Coronary artery (tissue), 2 donors: ENCODE results near the gene EVI2A.
"Not testable (repeated sequence)": the region's sequence is repeated elsewhere in the genome, so short reads cannot be mapped to it uniquely, and the experiment has no call there.

Experiments
- DNase-seq: peaks from one replicate; pipeline ENCODE4 v3.0.0-alpha.2; 2017; ENCODE audit warnings: low spot score
- H3K27ac ChIP-seq, 2 donors: fragments of 200-600 bp; sonication (generic); one replicate each; pipeline ENCODE4 v1.5.1; 2016 to 2019
- H3K4me3 ChIP-seq: fragments of 200-600 bp; sonication (generic); 2 replicates; pipeline ENCODE4 v1.5.1; 2016; ENCODE audit warnings: mild to moderate bottlenecking, moderate library complexity
- TF ChIP-seq, protein P1 (sequence below): fragments of 200-600 bp; sonication (generic); IDR thresholded peaks from one replicate; pipeline ENCODE4 v1.5.1; 2019; ENCODE audit warnings: antibody characterized with exemption

Gene EVI2A

DNA sequence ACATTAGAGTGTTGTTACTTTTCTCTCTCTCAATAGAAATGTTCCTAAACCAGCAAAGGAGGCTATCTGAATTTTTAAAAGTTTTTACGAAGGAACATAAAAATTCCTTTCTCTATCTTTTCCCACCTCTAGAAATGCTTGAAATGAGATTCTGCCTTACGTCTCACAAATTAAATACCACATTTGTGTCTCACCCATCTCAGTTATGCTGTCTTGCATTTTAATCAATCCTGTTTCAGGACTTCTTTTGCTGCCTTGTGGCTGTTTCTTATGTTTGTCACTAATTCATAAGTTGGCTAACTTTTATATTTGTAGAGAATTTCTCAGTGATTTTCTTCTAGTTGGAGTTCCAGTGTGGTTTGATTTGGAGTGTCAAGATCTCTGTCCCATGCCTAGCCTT, 27.8 kb downstream of the EVI2A start:
- H3K4me3 ChIP-seq = no peak overlapping the region
- DNase-seq = no peak
- TF ChIP-seq, protein P1, sequence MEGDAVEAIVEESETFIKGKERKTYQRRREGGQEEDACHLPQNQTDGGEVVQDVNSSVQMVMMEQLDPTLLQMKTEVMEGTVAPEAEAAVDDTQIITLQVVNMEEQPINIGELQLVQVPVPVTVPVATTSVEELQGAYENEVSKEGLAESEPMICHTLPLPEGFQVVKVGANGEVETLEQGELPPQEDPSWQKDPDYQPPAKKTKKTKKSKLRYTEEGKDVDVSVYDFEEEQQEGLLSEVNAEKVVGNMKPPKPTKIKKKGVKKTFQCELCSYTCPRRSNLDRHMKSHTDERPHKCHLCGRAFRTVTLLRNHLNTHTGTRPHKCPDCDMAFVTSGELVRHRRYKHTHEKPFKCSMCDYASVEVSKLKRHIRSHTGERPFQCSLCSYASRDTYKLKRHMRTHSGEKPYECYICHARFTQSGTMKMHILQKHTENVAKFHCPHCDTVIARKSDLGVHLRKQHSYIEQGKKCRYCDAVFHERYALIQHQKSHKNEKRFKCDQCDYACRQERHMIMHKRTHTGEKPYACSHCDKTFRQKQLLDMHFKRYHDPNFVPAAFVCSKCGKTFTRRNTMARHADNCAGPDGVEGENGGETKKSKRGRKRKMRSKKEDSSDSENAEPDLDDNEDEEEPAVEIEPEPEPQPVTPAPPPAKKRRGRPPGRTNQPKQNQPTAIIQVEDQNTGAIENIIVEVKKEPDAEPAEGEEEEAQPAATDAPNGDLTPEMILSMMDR = no peak
- H3K27ac ChIP-seq = no peak overlapping the region

DNA sequence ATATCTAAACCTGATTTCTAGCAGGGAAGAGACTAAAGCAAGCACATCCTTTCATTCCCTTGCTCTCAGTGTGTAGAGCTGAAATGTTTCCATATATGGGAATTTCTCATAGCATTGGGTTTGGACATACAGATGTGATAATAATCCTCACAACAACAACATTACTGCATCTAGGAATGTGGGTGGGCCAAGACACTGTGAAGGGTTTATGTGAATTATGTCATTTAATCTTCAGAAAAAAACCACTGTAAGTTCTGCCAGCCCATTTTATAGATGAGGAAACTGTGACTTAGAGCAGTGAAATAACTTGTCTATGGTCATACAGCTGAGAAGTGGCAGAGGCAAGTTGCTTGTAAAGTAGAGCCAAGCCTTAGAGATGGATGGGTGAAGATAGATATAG, 29.6 kb downstream of the EVI2A start:
- H3K4me3 ChIP-seq = no peak overlapping the region
- no peak for DNase-seq
- TF ChIP-seq, protein P1 = no peak
- no peak overlapping the region for H3K27ac ChIP-seq

DNA sequence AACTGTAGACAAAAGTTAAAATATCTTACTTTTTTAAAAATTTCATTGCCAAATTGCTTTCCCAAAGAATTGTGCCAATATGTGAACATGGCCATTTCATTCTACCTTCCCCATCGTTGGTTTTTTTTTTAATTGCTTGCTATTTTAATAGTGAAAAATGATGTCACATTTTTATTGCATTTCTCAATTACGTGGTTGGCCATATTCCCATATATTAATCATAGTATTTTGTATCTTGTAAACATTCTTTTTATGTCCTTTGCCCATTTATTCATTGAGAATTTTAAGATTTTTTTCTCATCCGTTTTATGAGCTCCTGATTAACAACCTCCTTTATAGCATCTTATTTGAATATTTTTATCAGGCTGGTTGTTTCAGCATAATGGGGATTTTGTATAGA, 31.6 kb downstream of the EVI2A start:
- H3K4me3 ChIP-seq = no peak overlapping the region
- TF ChIP-seq, protein P1 = no peak

GRCh38 chr17:31287932-31288331, 33.5 kb downstream of the EVI2A start:
- not testable (repeated sequence) for H3K27ac ChIP-seq, DNase-seq, H3K4me3 ChIP-seq

More for the DNA sequence above, 31.6 kb downstream of the EVI2A start:
- no peak for DNase-seq
- H3K27ac ChIP-seq = no peak overlapping the region

- H3K27ac ChIP-seq = no peak overlapping the region
- DNase-seq = no peak
- no peak overlapping the region for H3K4me3 ChIP-seq
- TF ChIP-seq, protein P1 = no peak
Observed at GRCh38 chr17:31286587-31286986, 34.8 kb downstream of the EVI2A start.

DNA sequence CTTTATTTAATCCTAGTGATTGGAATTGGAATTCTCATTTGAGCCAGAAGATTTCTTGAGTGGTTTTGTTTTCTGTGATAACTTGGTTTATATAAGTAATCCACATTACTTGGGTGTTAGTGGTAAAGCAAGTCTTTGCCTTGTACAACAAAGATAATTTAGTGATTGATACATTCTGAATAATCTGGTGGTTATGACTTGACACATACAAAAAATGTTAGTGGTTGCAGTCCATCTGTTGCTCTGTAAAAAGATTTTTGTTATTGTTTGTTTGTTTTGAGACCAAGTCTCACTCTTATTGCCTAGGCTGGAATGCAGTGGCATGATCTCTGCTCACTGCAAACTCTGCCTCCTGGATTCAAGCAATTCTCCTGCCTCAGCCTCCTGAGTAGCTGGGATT, 37.6 kb downstream of the EVI2A start:
- TF ChIP-seq, protein P1 = no peak
- DNase-seq = no peak
- Histone ChIP-seq H3K27ac (no peak overlapping the region), H3K4me3 (no peak overlapping the region)

GRCh38 chr17:31281061-31281460, 40.4 kb downstream of the EVI2A start:
- no peak for DNase-seq
- TF ChIP-seq, protein P1 = no peak
- H3K27ac ChIP-seq = no peak overlapping the region
- no peak overlapping the region for H3K4me3 ChIP-seq

- no peak overlapping the region for H3K4me3 ChIP-seq
- no peak overlapping the region for H3K27ac ChIP-seq
- no peak for DNase-seq
- TF ChIP-seq, protein P1 = no peak
Observed at GRCh38 chr17:31279401-31279800, 42.0 kb downstream of the EVI2A start.
